Activated CD8-positive, alpha-beta memory T cell treated with anti-CD3 and anti-CD28 coated beads for 36 hours (primary cell): ENCODE results near the gene GRWD1. TPM values are rescaled to one million over a fixed set of nuclear protein-coding genes. Genes with fewer than 3 reads are reported as not detected.

Source experiments
- CTCF ChIA-PET: fragments of 350-600 bp; sonication (Branson Sonifier 250); formaldehyde crosslinking; loops from one replicate; lab custom pipeline; 2021; ENCODE audit warnings: antibody characterized with exemption; lab: Charles Lee
- POLR2A ChIA-PET: fragments of 350-600 bp; sonication (Branson Sonifier 250); formaldehyde crosslinking; loops from one replicate; lab custom pipeline; 2021; ENCODE audit warnings: antibody characterized with exemption; lab: Charles Lee
- total RNA-seq, 2 experiments: library from RNA; stranded (reverse); gene quantifications; one replicate each; pipeline ENCODE4 v1.2.3, GENCODE V29; 2021

The GRWD1 gene
- total RNA-seq, 2 experiments from 2014 or later = 98.5 to 102 TPM

DNA sequence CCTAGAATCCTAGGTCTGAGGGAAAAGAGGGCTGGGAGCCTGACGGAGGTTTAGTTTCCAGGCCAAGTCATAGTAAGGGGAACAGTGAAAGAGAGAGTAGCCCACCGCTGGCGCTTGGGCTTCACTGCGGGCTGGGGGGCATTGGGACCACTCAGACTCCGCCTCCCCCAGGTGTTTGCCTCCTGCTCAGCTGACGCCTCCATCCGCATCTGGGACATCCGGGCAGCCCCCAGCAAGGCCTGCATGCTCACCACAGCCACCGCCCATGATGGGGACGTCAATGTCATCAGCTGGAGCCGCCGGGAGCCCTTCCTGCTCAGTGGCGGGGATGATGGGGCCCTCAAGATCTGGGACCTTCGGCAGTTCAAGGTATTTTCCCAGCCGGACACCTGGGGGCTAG lies 5.1 kb downstream of the GRWD1 start:
- CTCF ChIA-PET = interaction anchor here (0.6 kb wide), 1 partner anchor 137 kb away, joined by 3 read pairs; no protein-coding TSS in a partner anchor
- POLR2A ChIA-PET = no interaction called here

DNA sequence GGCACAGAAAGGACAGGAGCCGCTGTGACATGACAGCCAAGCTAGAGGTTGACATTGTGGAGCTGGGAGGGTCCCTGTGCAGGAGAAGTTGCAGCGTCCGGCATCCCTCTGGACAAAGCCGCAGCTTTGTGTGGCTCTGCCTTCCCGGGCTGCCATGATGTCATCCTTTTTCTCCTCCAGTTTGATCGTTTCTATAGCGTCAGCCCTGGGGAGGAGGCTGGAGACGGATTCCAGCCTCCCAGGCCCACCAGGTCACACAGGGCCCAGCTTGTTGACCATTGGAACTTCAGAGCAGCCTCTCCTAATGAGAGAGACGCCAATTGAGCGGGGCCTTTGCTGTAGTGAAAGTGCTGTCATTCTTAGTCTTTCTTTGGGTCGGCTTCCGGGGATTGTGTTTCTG lies 5.8 kb downstream of the GRWD1 start:
- ChIA-PET POLR2A (no interaction called here), CTCF (interaction anchor here (0.6 kb wide), 1 partner anchor 136 kb away, joined by 3 read pairs; no protein-coding TSS in a partner anchor)

DNA sequence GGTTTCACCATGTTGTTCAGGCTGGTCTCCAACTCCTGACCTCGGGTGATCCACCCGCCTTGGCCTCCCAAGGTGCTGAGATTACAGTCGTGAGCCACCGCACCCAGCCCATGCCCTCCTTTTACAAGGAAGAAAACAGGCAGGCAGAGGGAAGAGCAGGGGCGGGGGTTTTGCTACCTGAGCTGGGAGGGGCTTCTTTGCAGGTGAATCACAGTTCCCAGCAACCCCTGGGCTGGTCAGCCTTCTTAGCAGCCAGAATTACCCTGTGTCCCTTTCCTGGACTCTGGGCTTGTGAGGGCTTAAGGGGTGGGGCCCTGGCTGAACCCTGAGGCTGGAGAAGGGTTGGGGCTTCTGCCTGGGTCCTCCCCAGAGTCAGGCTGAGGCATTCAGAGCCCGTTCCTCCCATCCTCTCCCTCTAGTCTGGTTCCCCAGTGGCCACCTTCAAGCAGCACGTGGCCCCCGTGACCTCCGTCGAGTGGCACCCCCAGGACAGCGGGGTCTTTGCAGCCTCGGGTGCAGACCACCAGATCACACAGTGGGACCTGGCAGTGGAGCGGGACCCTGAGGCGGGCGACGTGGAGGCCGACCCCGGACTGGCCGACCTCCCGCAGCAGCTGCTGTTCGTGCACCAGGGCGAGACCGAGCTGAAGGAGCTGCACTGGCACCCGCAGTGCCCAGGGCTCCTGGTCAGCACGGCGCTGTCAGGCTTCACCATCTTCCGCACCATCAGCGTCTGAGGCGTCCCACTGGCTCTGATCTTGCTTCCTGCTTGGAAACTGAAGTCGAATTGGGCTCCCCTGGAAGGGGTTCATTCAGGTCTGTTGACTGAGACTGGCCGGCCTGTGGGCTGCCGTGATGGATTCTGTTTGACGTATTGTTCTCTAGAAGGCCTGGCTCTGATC lies 6.8 kb downstream of the GRWD1 start:
- POLR2A ChIA-PET = no interaction called here
- CTCF ChIA-PET = no interaction called here

DNA sequence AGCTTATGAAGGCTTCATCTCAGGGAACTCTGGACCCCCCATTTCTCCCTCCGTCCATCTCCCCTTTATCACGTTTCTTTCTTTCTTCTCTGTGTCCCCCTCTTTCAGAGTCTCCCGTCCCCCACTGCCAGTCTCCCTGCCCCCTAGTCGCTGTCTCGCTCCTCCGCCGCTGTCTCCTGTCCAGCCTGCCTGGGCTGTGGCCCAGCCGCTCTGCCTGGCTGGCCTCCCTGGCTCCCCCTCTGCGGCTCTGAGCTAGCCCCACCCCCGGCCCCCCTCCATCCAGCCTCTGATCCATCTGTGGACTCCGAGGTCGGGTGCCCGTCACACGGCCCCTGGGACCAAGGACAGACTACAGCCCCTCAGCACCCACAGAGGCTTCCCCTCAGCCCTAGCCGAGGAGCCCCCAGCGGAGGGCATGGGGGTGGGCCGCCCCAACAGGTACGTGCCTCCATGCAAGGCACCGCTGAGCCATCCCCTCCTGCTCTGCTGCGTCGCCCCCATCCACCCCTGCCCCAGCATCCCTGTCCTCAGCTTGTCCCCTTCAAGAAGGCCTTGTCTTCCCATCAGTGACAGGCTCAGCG lies 8.5 kb downstream of the GRWD1 start:
- ChIA-PET CTCF (no interaction called here), POLR2A (no interaction called here)

DNA sequence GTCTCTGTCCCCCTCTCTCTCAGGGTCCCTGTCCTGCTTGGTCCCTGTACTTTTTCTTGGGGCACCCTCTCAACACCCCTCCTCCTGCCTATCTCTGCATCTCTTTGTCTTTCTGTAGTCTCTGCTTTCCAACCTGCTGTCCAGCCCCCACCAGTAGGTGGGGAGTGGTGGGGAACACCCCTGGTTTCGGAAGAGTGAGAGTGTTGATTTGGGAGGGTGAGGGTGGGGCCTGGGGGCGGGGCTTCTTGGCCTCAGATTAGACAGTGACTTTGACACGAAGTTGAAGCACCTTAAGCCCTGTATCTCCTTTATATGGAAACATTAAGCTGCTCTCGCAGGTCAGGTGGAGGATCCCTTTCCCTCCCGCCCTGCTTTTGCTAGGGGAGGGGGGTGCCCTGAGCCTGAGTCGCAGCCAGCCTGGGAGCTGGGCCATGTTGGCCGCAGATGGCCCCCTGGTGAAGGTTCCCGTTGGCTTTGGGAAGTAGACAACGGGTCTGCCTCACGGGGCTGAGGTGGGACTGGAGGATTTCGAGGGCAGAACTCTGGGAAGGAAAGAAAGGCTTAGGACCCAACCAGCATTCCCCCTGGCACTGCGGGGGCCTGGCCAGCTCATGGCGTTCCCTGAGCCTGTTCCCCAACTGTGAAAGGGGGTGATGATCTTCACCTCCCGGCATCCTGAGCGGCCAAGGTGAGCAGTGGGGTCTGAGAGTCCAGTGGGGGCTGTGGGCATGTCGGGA lies 9.6 kb downstream of the GRWD1 start, which contains the start of gene KCNJ14:
Gene KCNJ14 (plus strand): TSS at position 404 of the 737 bp plus-strand sequence. CDS start 6,151 bp downstream, outside the sequence.
- CTCF ChIA-PET = no interaction called here
- POLR2A ChIA-PET = no interaction called here

DNA sequence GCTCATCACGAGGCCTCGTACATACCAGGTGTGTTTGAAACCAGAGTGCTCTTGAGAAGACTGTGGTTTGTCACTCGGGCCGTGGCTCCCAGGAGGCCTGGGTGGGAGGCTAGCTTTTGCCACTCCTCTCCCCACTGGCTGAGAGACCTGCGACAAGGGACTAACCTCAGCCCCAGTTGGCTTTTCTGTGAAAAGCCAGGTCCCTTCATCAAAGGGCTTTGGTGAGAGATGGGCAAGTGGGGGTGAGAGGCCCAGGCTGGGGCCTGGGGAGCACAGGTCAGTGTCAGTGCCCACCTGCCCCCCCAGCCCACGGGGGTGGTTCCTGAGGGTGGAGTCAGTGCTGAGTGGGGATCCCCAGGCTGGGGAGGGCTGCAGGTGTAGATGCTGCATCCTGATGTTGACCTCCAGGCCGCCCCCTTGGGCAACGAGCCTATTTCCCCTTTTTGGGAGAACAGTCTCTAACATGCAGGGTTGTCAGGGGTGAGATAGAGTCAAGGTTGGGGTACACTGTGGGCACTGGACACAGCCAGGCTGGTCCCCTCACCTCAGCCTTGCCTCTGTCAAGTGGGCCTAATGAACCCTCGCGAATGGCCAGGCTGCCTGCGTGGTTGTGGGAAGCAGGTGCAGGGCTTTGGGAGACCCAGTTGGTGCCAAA lies 10.3 kb downstream of the GRWD1 start:
- CTCF ChIA-PET = no interaction called here
- POLR2A ChIA-PET = no interaction called here

DNA sequence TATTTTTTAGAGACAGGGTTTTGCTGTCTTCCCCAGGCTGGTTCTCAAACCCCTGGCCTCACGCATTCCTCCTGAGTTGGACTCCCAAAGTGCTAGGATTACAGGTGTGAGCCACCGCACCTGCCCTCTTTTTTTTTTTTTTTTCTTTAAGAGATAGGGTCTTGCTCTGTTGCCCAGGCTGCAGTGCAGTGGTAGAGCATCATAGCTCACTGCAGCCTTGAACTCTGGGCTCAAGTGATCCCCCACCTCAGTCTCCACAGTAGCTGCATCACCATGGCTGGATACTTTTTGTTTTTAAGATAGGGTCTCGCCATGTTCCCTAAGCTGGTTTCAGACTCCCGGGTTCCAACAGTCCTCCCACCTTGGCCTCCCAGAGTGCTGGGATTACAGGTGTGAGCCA lies 11.1 kb downstream of the GRWD1 start:
- POLR2A ChIA-PET = no interaction called here
- CTCF ChIA-PET = interaction anchor here (1.9 kb wide), 1 partner anchor 66 kb away, joined by 5 read pairs; the partner anchor contains the start of gene KDELR1

DNA sequence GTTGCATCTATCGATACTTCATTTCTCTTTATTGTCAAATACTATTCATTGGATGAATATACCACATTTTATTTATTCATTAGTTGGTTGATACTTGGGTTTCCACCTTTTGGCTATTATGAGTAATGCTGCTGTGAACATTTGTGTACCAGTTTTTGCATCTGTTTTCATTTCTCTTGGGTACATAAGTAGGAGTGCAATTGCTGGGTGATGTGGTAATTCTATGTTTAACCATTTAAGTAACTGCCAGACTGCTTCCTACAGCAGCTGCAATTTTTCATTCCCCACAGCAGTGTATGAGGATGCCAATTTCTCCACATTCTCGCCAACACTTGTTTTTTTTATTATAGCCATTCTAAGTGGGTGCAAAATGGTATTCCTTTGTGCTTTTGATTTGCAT lies 12.2 kb downstream of the GRWD1 start:
- POLR2A ChIA-PET = no interaction called here
- CTCF ChIA-PET = interaction anchor here (0.5 to 1.9 kb wide), 2 partner anchors 60 to 67 kb away, joined by 3 to 5 read pairs; partner anchors contain the start of gene KDELR1

DNA sequence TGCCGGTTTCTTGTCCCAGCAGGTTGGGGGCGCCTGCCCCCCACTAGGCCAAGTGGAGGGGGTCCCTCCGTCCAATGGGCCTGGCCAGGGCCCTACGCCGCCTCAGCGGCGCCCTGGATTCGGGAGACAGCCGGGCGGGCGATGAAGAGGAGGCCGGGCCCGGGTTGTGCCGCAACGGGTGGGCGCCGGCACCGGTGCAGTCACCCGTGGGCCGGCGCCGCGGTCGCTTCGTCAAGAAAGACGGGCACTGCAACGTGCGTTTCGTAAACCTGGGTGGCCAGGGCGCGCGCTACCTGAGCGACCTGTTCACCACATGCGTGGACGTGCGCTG lies 15.8 kb downstream of the GRWD1 start:
- ChIA-PET CTCF (no interaction called here), POLR2A (no interaction called here)

DNA sequence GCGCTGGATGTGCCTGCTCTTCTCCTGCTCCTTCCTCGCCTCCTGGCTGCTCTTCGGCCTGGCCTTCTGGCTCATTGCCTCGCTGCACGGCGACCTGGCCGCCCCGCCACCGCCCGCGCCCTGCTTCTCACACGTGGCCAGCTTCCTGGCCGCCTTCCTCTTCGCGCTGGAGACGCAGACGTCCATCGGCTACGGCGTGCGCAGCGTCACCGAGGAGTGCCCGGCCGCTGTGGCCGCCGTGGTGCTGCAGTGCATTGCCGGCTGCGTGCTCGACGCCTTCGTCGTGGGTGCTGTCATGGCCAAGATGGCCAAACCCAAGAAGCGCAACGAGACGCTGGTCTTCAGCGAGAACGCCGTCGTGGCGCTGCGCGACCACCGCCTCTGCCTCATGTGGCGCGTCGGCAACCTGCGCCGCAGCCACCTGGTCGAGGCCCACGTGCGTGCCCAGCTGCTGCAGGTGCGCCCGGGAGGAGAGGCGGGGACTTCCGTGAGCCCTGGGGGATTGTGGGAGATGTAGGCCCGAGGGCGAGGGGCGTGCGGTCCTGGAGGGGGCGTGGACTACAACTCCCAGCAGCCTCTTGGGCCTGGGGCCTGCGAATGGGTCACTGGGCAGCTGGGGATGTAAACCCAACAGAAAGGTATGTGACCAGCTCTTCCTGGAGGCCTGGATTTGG lies 16.3 kb downstream of the GRWD1 start:
- ChIA-PET POLR2A (interaction anchor here (0.5 to 0.6 kb wide), 2 partner anchors 19 to 1402 kb away, joined by 3 read pairs; no protein-coding TSS in a partner anchor), CTCF (interaction anchor here (0.6 kb wide), 1 partner anchor 20 kb away, joined by 3 read pairs; no protein-coding TSS in a partner anchor)

DNA sequence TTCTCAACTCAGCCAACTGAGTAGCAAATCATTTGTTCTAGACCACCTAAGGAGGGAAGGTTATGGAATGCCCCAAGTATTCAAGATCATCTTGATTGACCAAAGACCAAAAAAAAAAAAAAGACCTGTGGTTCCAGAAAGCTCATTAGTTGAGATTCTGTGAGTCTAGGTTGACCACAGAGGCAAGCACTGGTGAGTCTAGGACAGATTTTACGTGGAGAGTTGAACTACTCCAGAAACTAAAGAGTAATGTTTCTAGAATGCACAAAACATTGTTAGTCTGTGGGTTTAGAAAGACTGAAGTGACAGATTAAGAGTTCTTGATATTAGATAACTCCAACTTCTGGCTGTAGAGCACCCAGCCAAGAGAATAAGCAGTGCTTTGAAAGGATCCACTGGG lies 19.4 kb downstream of the GRWD1 start:
- POLR2A ChIA-PET = no interaction called here
- CTCF ChIA-PET = interaction anchor here (0.8 kb wide), 1 partner anchor 20 kb away, joined by 3 read pairs; no protein-coding TSS in a partner anchor

DNA sequence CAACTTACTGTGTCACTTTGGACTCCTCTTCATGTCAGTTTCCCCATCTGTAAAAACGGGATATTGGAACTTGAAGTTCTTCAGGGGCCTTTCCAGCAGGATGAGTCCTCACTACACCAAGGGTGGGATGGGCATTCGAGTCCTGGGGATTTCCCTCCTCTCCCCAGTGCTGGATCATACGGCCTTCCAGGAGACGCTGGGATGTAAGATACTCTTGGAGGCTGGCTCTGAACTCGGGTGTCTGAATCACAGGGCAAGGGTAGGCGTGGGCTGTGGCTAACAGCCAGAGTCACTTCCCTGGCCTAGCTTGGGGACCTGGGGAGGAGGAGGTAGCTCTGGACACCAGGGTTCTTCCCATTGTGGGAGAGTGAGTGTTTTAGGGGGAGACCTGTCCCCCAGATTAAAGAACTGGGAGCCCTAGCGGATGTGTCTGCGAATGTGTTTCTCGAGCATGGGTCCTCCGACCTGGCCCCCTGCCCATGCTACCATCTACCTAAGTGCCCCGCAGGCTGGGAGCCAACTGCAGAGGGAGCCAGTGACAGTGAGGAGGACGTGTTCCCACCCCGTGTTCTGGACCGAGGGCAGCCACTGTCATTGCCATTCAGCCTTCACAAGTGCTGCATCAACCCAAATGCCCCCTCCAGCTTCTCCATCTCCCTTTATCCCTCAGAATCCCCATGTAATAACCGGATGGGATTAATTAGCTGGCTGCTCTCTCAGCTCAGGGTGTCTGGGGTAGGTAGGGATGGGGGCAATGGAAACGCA lies 21.0 kb downstream of the GRWD1 start:
- POLR2A ChIA-PET = no interaction called here
- CTCF ChIA-PET = no interaction called here

DNA sequence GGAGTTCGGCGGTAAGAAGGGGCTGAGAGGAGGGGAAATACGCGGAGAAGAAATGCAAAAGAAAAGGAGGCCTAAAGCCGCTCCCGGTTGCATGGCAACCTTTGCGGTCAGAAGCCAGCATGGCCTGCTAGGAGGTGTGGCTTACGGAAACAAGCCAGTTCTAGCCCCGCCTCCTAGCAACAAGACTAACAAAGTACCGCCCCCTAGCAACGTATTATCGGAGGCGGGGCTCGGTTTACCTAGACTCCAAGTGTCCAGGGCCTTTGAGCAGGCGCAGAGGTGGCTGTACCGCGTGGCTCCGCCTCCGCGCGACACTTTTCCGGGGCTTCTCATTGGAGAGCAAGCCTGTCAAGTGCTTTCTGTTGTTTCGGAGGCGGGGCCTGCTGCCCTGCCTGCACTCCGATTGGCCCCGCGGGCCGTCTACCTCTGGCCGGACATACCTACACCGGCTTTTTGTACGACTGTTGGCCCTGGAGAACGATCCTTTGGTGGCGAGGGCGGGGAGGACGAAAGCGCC lies 23.0 kb downstream of the GRWD1 start:
- CTCF ChIA-PET = interaction anchor here (0.6 kb wide), 1 partner anchor 117 kb away, joined by 3 read pairs; no protein-coding TSS in a partner anchor
- POLR2A ChIA-PET = interaction anchor here (0.7 kb wide), 1 partner anchor 1407 kb away, joined by 3 read pairs; no protein-coding TSS in a partner anchor

DNA sequence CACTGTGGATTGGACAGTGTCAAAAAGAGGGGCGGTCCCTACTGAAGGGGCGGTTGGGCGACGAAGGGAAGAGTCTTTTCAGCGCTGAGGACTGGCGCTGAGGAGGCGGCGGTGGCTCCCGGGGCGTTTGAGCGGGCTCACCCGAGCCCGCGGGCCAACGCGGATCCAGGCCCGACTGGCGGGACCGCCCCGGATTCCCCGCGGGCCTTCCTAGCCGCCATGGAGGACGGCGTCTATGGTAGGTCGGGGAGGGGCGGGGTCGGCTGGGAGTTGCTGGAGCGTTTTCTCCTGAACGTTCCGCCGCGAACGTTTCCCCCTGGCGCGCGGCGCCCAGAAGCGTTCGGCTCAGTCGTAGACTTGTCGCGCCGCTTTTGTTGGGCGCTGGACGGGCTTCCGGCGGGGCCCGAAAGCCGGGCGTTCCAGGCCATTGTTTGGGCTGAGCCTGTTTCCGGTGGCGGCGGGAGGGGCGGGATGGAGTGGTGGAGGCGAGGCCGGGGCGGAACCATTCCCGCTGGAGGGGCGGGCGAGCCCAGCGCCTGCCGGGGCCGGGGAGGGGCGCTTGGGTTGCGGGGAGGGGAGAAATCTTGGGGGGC lies 23.6 kb downstream of the GRWD1 start, which contains the start of gene CYTH2:
Gene CYTH2 (plus strand): TSS at position 81 of the 593 bp plus-strand sequence. CDS start 139 bp downstream, at position 220.
- CTCF ChIA-PET = interaction anchor here (0.7 to 1.5 kb wide), 3 partner anchors 12 to 37 kb away, joined by 3 to 8 read pairs (median 3); no protein-coding TSS in a partner anchor
- POLR2A ChIA-PET = interaction anchor here (0.8 kb wide), 1 partner anchor 23 kb away, joined by 4 read pairs; no protein-coding TSS in a partner anchor

DNA sequence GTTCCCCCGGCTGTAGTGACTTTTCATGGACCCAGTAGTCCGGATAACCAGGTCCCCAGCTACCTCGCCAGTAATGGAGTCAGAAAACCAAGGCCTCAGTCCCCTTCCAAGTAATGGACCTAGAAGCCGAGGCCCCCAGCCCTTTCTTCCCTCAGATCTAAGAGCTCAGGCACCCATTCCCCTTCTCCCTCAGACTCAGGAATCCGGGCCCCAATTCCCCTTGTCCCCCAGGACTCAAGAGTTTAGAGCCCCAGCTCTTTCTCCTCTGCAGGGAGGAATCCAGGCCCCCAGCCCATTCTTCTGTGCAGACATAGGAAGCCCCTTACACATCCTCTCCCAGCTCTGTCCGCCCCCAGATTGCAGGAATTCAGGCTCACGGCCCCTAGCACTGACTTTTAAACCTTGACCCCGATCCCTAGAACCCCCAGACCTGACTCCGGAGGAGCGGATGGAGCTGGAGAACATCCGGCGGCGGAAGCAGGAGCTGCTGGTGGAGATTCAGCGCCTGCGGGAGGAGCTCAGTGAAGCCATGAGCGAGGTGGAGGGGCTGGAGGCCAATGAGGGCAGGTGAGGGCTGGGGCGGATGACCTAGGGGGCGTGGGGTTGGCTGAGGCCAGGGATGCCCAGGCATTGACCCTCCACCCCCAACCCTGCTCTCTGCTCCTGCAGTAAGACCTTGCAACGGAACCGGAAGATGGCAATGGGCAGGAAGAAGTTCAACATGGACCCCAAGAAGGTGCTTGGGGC lies 24.3 kb downstream of the GRWD1 start:
- POLR2A ChIA-PET = interaction anchor here (0.8 kb wide), 1 partner anchor 24 kb away, joined by 4 read pairs; no protein-coding TSS in a partner anchor
- CTCF ChIA-PET = interaction anchor here (0.7 to 1.5 kb wide), 4 partner anchors 11 to 37 kb away, joined by 3 to 8 read pairs (median 3); partner anchors contain the start of gene GRWD1

DNA sequence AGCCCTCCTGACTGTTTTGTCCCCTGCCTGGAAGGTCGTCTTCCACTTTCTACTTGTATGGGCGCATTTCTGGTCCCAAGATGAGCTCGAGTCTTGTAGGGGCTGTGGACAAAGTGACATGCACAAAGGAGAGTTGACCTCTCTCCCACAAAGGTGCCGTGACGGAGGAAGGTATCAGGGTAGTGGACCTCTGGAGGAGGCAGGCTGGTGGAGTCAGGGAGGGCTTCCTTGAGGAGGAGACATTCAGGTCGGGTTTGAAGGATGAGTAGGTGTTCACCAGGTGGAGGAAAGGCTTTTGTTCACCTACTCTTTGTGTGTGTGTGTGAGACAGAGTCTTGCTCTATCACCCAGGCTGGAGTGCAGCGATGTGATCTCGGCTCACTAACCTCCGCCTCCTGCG lies 25.1 kb downstream of the GRWD1 start:
- CTCF ChIA-PET = interaction anchor here (1.1 to 1.5 kb wide), 2 partner anchors 18 to 25 kb away, joined by 3 to 8 read pairs; partner anchors contain the start of gene GRWD1
- POLR2A ChIA-PET = no interaction called here
